Liver (tissue), 9 donors: ENCODE results near the gene HNRNPM. TPM values are rescaled to one million over a fixed set of nuclear protein-coding genes. Genes with fewer than 3 reads are reported as not detected.

Source experiments
- DNase-seq: peaks from one replicate; pipeline ENCODE4 v3.0.0-alpha.2; 2017; ENCODE audit warnings: low spot score
- H3K27ac ChIP-seq, 2 donors: one replicate each; pipeline ENCODE4 v1.7.0; 2013; ENCODE audit warnings: inconsistent platforms in 2 of 2, low read length in 2 of 2, control low read depth in 1 of 2, low read depth in 1 of 2, mild to moderate bottlenecking in 1 of 2
- H3K27me3 ChIP-seq, 4 donors: one replicate each; pipeline versions ENCODE4 v1.6.1 to v1.7.0; 2013; ENCODE audit warnings: low read length in 3 of 4, inconsistent platforms in 1 of 4, mild to moderate bottlenecking in 1 of 4, moderate library complexity in 1 of 4; ENCODE audit not compliant: control insufficient read depth in 4 of 4, insufficient read depth in 4 of 4
- H3K36me3 ChIP-seq, 4 donors: one replicate each; pipeline versions ENCODE4 v1.6.1 to v1.7.0; 2013; ENCODE audit warnings: low read length in 3 of 4, mild to moderate bottlenecking in 3 of 4, low read depth in 1 of 4, moderate library complexity in 1 of 4; ENCODE audit not compliant: control insufficient read depth in 4 of 4, insufficient read depth in 3 of 4
- H3K4me1 ChIP-seq, 4 donors: one replicate each; pipeline versions ENCODE4 v1.6.1 to v1.7.0; 2013; ENCODE audit warnings: low read length in 3 of 4, mild to moderate bottlenecking in 3 of 4, moderate library complexity in 1 of 4; ENCODE audit not compliant: control insufficient read depth in 4 of 4, insufficient read depth in 4 of 4
- H3K4me3 ChIP-seq, 3 donors: one replicate each; pipeline versions ENCODE4 v1.6.1 to v1.7.0; 2013; ENCODE audit warnings: low read length in 3 of 3, control low read depth in 1 of 3, low read depth in 1 of 3, mild to moderate bottlenecking in 1 of 3
- H3K9ac ChIP-seq, 2 donors: one replicate each; pipeline ENCODE4 v1.7.0; 2013; ENCODE audit warnings: low read length in 2 of 2, mild to moderate bottlenecking in 2 of 2, moderate library complexity in 2 of 2, control low read depth in 1 of 2, low read depth in 1 of 2
- H3K9me3 ChIP-seq, 4 donors: one replicate each; pipeline versions ENCODE4 v1.6.1 to v1.7.0; 2013; ENCODE audit warnings: low read length in 3 of 4; ENCODE audit not compliant: control insufficient read depth in 4 of 4
- ATF3 ChIP-seq: IDR thresholded peaks from 2 replicates; pipeline ENCODE4 v1.6.1; 2016; ENCODE audit warnings: antibody characterized with exemption
- CTCF ChIP-seq: fragments of 150-350 bp; IDR thresholded peaks from 2 replicates; pipeline ENCODE4 v1.5.1; 2017; ENCODE audit warnings: improper control_type of control experiment, low read depth, low read length; ENCODE audit not compliant: missing input control
- EGR1 ChIP-seq, 2 donors: IDR thresholded peaks; 2 replicates each; pipeline ENCODE4 v1.6.1; 2016 to 2018; ENCODE audit warnings: antibody characterized with exemption in 2 of 2, low read depth in 2 of 2
- FOXA1 ChIP-seq: IDR thresholded peaks from 2 replicates; pipeline ENCODE4 v1.6.1; 2016; ENCODE audit warnings: antibody characterized with exemption
- FOXA2 ChIP-seq: IDR thresholded peaks from 2 replicates; pipeline ENCODE4 v1.6.1; 2016; ENCODE audit warnings: antibody characterized with exemption
- GABPA ChIP-seq, 2 donors: IDR thresholded peaks in 1 of 2; conservative IDR thresholded peaks in 1 of 2; 2 replicates each; pipeline ENCODE4 v1.6.1; 2016; ENCODE audit warnings: antibody characterized with exemption in 2 of 2, mild to moderate bottlenecking in 1 of 2, moderate library complexity in 1 of 2
- HNF4A ChIP-seq, 2 donors: conservative IDR thresholded peaks; 2 replicates each; pipeline ENCODE4 v1.6.1; 2016; ENCODE audit warnings: antibody characterized with exemption in 2 of 2, mild to moderate bottlenecking in 2 of 2
- HNF4G ChIP-seq: IDR thresholded peaks from 2 replicates; pipeline ENCODE4 v1.6.1; 2016; ENCODE audit warnings: antibody characterized with exemption
- JUND ChIP-seq, 2 donors: IDR thresholded peaks; 2 replicates each; pipeline ENCODE4 v1.6.1; 2016; ENCODE audit warnings: antibody characterized with exemption in 2 of 2
- NR2F2 ChIP-seq: IDR thresholded peaks from 2 replicates; pipeline ENCODE4 v1.6.1; 2016; ENCODE audit warnings: antibody characterized with exemption
- RAD21 ChIP-seq, 2 donors: IDR thresholded peaks; 2 replicates each; pipeline ENCODE4 v1.6.1; 2016; ENCODE audit warnings: antibody characterized with exemption in 2 of 2, mild to moderate bottlenecking in 2 of 2
- RXRA ChIP-seq, 2 donors: IDR thresholded peaks; 2 replicates each; pipeline ENCODE4 v1.6.1; 2017 to 2018; ENCODE audit warnings: antibody characterized with exemption in 2 of 2, mild to moderate bottlenecking in 1 of 2
- YY1 ChIP-seq: IDR thresholded peaks from 2 replicates; pipeline ENCODE4 v1.6.1; 2016; ENCODE audit warnings: antibody characterized with exemption, mild to moderate bottlenecking
- WGBS: extraction: QIAGEN DNeasy Blood & Tissue Kit; methylation state at CpG from one replicate; pipeline ENCODE4 v1.1.7; 2013; 5-methylcytosine and 5-hydroxymethylcytosine counted together
- polyA plus RNA-seq, 2 donors: library from polyadenylated mRNA; stranded (reverse) in 1 of 2; unstranded in 1 of 2; fragments of 200-250 nt in 1 of 2; fragments of >200 nt in 1 of 2; fragmentation: Nextera tagmentation in 1 of 2; extraction: Ambion mirVana in 1 of 2; gene quantifications; one replicate each; pipeline versions ENCODE4 v1.2.1 to v1.2.3, GENCODE V29; 2013 to 2015
- total RNA-seq, 2 donors: library from RNA; depleted of rRNA; stranded (reverse); fragments of >200 nt; gene quantifications; one replicate each; pipeline ENCODE4 v1.2.3, GENCODE V29; 2014
- TF ChIP-seq, protein P1 (sequence below): IDR thresholded peaks from 2 replicates; pipeline ENCODE4 v1.6.1; 2016; ENCODE audit warnings: antibody characterized with exemption
- TF ChIP-seq, protein P2 (sequence below): IDR thresholded peaks from 2 replicates; pipeline ENCODE4 v1.6.1; 2016; ENCODE audit warnings: antibody characterized with exemption, mild to moderate bottlenecking
- TF ChIP-seq, protein P3 (sequence below): IDR thresholded peaks from 2 replicates; pipeline ENCODE4 v1.6.1; 2016; ENCODE audit warnings: antibody characterized with exemption
- donor health status: healthy.
- donor health status: healthy.
- donor health status: healthy.
- donor health status: healthy.
- donor health status: healthy.

HNRNPM gene
- total and polyA plus RNA-seq, 4 donors = 39.4 to 86.9 (median 70.7) TPM

GRCh38 chr19:8478598-8478997, 33.8 kb downstream of the HNRNPM start:
- peaks cover 11 to 78% (median 52%) of the 10 kb centered on the region in 4 donors for H3K36me3 ChIP-seq
- H3K27me3 ChIP-seq = no peaks in the 10 kb centered on the region
- 81% methylated on average over 3 of the region's 3 CpGs for WGBS
- H3K9ac ChIP-seq = no peak overlapping the region
- H3K27ac ChIP-seq = no peak overlapping the region
- no peak for DNase-seq
- H3K4me3 ChIP-seq = no peak overlapping the region
- no peaks in the 10 kb centered on the region for H3K9me3 ChIP-seq
- TF ChIP-seq RXRA (IDR thresholded peaks at IDR 0.05) (no peak), HNF4A (conservative IDR thresholded peaks at IDR 0.05) (no peak)
- TF ChIP-seq, protein P1, sequence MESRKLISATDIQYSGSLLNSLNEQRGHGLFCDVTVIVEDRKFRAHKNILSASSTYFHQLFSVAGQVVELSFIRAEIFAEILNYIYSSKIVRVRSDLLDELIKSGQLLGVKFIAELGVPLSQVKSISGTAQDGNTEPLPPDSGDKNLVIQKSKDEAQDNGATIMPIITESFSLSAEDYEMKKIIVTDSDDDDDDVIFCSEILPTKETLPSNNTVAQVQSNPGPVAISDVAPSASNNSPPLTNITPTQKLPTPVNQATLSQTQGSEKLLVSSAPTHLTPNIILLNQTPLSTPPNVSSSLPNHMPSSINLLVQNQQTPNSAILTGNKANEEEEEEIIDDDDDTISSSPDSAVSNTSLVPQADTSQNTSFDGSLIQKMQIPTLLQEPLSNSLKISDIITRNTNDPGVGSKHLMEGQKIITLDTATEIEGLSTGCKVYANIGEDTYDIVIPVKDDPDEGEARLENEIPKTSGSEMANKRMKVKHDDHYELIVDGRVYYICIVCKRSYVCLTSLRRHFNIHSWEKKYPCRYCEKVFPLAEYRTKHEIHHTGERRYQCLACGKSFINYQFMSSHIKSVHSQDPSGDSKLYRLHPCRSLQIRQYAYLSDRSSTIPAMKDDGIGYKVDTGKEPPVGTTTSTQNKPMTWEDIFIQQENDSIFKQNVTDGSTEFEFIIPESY = no peak
- TF ChIP-seq, protein P2, sequence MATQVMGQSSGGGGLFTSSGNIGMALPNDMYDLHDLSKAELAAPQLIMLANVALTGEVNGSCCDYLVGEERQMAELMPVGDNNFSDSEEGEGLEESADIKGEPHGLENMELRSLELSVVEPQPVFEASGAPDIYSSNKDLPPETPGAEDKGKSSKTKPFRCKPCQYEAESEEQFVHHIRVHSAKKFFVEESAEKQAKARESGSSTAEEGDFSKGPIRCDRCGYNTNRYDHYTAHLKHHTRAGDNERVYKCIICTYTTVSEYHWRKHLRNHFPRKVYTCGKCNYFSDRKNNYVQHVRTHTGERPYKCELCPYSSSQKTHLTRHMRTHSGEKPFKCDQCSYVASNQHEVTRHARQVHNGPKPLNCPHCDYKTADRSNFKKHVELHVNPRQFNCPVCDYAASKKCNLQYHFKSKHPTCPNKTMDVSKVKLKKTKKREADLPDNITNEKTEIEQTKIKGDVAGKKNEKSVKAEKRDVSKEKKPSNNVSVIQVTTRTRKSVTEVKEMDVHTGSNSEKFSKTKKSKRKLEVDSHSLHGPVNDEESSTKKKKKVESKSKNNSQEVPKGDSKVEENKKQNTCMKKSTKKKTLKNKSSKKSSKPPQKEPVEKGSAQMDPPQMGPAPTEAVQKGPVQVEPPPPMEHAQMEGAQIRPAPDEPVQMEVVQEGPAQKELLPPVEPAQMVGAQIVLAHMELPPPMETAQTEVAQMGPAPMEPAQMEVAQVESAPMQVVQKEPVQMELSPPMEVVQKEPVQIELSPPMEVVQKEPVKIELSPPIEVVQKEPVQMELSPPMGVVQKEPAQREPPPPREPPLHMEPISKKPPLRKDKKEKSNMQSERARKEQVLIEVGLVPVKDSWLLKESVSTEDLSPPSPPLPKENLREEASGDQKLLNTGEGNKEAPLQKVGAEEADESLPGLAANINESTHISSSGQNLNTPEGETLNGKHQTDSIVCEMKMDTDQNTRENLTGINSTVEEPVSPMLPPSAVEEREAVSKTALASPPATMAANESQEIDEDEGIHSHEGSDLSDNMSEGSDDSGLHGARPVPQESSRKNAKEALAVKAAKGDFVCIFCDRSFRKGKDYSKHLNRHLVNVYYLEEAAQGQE = no peak
- H3K4me1 ChIP-seq = no peaks in the 10 kb centered on the region

- no peak for DNase-seq
- Histone ChIP-seq H3K9ac (no peak overlapping the region), H3K36me3 (peaks cover 16 to 78% (median 50%) of the 10 kb centered on the region in 4 donors), H3K27ac (no peak overlapping the region), H3K4me1 (no peaks in the 10 kb centered on the region), H3K27me3 (no peaks in the 10 kb centered on the region), H3K4me3 (no peak overlapping the region), H3K9me3 (no peaks in the 10 kb centered on the region)
- WGBS = 81% methylated on average over 11 of the region's 11 CpGs
- TF ChIP-seq, protein P2 = no peak
- TF ChIP-seq GABPA (IDR thresholded peaks at IDR 0.05 in 1 of 2, conservative IDR thresholded peaks at IDR 0.05 in 1 of 2) (no peak), HNF4G (no peak), ATF3 (no peak), JUND (IDR thresholded peaks at IDR 0.05) (no peak), CTCF (no peak), HNF4A (conservative IDR thresholded peaks at IDR 0.05) (no peak), RAD21 (IDR thresholded peaks at IDR 0.05) (no peak), FOXA2 (no peak), EGR1 (IDR thresholded peaks at IDR 0.05; ENCODE audit: low read depth in 2 of 2) (no peak), NR2F2 (no peak), YY1 (no peak), FOXA1 (no peak)
- TF ChIP-seq, protein P1 = no peak
- TF ChIP-seq, protein P3, sequence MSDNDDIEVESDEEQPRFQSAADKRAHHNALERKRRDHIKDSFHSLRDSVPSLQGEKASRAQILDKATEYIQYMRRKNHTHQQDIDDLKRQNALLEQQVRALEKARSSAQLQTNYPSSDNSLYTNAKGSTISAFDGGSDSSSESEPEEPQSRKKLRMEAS = no peak
Observed at GRCh38 chr19:8481201-8481600, 36.4 kb downstream of the HNRNPM start.
